ENCODE measurements around the gene PTPRT. TPM values are rescaled to one million over a fixed set of nuclear protein-coding genes. Genes with fewer than 3 reads are reported as not detected.

The PTPRT gene
- total RNA-seq, 2 donors from 2014 or later = not detected

DNA sequence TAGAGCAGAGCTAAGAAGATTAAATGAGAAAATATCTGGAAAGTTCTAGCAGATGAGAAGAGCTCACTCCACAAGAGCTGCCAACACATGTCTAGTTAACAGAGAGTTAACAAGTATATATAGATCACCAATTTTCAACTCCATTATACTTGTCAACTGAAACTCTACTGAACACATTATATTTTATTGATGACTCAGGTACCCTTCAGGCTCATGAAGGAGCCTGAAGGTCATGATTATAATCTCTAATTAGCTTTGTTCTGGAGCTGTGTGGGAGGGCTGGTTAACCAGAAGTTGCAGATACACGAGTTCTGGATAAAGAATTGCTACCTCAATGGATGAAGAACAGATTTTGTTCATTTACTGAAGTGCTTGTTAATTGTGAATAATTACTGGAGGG, 42.1 kb upstream of the PTPRT start:
- Histone ChIP-seq H3K27ac (no peak overlapping the region), H3K9me3 (no peaks in the 10 kb centered on the region), H3K36me3 (no peaks in the 10 kb centered on the region), H3K27me3 (replicated peaks; ENCODE audit: insufficient read depth) (no peaks in the 10 kb centered on the region), H3K4me1 (ENCODE audit: control insufficient read depth in 1 of 2, low read depth in 2 of 2) (no peaks in the 10 kb centered on the region), H3K4me3 (no peak overlapping the region)
- DNase-seq (ENCODE audit: low spot score) (no peak), ATAC-seq (ENCODE audit: insufficient number of reproducible peaks, low FRiP score, low read depth) (no peak)
- TF ChIP-seq, protein P1, sequence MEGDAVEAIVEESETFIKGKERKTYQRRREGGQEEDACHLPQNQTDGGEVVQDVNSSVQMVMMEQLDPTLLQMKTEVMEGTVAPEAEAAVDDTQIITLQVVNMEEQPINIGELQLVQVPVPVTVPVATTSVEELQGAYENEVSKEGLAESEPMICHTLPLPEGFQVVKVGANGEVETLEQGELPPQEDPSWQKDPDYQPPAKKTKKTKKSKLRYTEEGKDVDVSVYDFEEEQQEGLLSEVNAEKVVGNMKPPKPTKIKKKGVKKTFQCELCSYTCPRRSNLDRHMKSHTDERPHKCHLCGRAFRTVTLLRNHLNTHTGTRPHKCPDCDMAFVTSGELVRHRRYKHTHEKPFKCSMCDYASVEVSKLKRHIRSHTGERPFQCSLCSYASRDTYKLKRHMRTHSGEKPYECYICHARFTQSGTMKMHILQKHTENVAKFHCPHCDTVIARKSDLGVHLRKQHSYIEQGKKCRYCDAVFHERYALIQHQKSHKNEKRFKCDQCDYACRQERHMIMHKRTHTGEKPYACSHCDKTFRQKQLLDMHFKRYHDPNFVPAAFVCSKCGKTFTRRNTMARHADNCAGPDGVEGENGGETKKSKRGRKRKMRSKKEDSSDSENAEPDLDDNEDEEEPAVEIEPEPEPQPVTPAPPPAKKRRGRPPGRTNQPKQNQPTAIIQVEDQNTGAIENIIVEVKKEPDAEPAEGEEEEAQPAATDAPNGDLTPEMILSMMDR (IDR thresholded peaks at IDR 0.05) = no peak

DNA sequence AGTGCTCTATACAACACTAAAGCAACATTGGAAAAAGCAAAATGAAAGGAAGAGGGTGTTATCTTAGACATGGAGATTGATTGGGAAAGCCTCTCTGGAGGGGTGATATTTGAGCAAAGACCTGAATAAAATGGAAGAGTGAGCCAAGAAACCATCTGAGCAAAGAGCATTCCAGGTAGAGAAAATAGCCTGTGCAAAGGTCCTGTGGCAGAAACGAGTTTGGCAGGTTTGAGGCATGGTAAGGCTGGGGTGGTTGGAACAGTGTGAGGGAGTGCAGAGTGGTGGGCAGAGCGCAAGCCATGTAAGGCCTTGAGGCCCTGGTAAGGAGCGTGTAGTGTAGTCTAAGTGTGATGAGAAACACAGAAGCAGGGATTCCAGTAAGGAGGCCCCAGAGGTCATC, 40.0 kb upstream of the PTPRT start:
- H3K9me3 ChIP-seq = no peaks in the 10 kb centered on the region
- no peaks in the 10 kb centered on the region for H3K36me3 ChIP-seq
- no peaks in the 10 kb centered on the region for H3K27me3 ChIP-seq (replicated peaks; ENCODE audit: insufficient read depth)
- TF ChIP-seq, protein P1 (IDR thresholded peaks at IDR 0.05) = no peak
- no peak overlapping the region for H3K4me3 ChIP-seq
- H3K4me1 ChIP-seq (ENCODE audit: control insufficient read depth in 1 of 2, low read depth in 2 of 2) = no peaks in the 10 kb centered on the region
- ATAC-seq (ENCODE audit: insufficient number of reproducible peaks, low FRiP score, low read depth) (no peak), DNase-seq (ENCODE audit: low spot score) (no peak)
- no peak overlapping the region for H3K27ac ChIP-seq

DNA sequence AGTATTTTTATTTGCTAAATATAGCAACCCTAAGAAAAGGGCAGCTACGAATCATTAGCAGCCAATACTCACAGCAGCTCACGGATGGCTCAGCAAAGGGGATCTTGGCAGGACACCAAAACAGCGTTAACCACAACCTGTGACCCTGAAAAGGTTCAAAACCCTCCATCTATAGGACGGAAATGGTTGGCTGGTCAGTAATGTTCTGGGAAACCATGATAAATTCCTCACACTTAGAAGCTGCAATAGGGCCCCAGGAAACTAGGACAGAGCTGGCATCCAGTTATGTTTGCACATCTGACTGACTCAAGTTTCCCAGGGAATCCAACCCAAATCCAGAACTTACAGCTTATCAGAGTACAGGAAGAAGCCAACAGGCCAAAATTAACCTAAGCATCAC, 30.9 kb upstream of the PTPRT start:
- Histone ChIP-seq H3K36me3 (no peaks in the 10 kb centered on the region), H3K9me3 (no peaks in the 10 kb centered on the region), H3K4me3 (peak overlapping the region; percentile 33), H3K4me1 (ENCODE audit: control insufficient read depth in 1 of 2, low read depth in 2 of 2) (peaks cover 19 to 67% of the 10 kb centered on the region in 2 donors), H3K27ac (peak overlapping the region; percentile 60 to 72), H3K27me3 (replicated peaks; ENCODE audit: insufficient read depth) (no peaks in the 10 kb centered on the region)
- TF ChIP-seq, protein P1 (IDR thresholded peaks at IDR 0.05) = no peak
- ATAC-seq (ENCODE audit: insufficient number of reproducible peaks, low FRiP score, low read depth) = peak; percentile 85
- DNase-seq (ENCODE audit: low spot score) = peak; percentile 15

DNA sequence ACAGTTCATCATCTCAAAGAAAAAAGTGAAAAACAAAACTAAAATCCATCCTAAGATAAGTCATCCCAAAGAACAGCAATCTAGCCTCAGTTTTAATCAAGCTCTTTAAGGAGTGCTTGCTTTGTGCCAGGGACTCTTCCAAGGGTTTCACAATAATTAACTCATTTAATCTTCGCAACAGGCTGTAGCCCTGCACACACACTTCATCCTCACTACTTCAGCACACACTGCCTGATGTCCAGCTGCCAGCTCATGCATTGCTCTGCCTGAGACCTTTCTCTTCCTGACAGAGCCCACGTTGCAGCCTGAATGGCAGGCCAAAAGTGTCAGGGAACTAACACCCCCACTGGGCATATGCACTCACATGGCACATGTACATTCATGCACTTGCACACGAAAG, 21.2 kb upstream of the PTPRT start:
- TF ChIP-seq, protein P1 (IDR thresholded peaks at IDR 0.05) = no peak
- Histone ChIP-seq H3K27me3 (replicated peaks; ENCODE audit: insufficient read depth) (no peaks in the 10 kb centered on the region), H3K27ac (no peak overlapping the region), H3K4me3 (no peak overlapping the region), H3K9me3 (no peaks in the 10 kb centered on the region), H3K4me1 (ENCODE audit: control insufficient read depth in 1 of 2, low read depth in 2 of 2) (no peaks in the 10 kb centered on the region), H3K36me3 (no peaks in the 10 kb centered on the region)
- DNase-seq (ENCODE audit: low spot score) = no peak
- no peak for ATAC-seq (ENCODE audit: insufficient number of reproducible peaks, low FRiP score, low read depth)

DNA sequence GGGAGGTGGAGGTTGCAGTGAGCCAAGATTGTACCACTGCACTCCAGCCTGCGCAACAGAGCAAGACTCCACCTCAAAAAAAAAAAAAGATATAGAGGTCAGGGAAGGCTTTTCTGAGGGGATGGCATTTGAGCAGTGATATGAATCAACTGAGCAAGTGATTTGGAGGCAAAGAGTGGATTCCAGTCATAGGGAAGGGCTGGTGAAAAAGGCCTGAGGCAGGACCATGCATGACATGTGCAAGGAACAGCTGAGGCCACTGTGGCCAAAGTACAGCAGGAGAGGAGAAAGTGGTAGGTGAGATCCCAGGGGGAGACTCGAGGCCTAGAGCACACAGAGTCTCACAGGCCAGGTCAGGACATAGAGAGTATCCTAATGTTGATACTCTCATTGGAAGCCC, 20.1 kb upstream of the PTPRT start:
- Histone ChIP-seq H3K27ac (no peak overlapping the region), H3K27me3 (replicated peaks; ENCODE audit: insufficient read depth) (no peaks in the 10 kb centered on the region), H3K9me3 (no peaks in the 10 kb centered on the region), H3K36me3 (no peaks in the 10 kb centered on the region), H3K4me1 (ENCODE audit: control insufficient read depth in 1 of 2, low read depth in 2 of 2) (no peaks in the 10 kb centered on the region), H3K4me3 (no peak overlapping the region)
- TF ChIP-seq, protein P1 (IDR thresholded peaks at IDR 0.05) = no peak
- DNase-seq (ENCODE audit: low spot score) (no peak), ATAC-seq (ENCODE audit: insufficient number of reproducible peaks, low FRiP score, low read depth) (no peak)
